ENCODE measurements around the gene MGAT4B.

Gene MGAT4B

DNA sequence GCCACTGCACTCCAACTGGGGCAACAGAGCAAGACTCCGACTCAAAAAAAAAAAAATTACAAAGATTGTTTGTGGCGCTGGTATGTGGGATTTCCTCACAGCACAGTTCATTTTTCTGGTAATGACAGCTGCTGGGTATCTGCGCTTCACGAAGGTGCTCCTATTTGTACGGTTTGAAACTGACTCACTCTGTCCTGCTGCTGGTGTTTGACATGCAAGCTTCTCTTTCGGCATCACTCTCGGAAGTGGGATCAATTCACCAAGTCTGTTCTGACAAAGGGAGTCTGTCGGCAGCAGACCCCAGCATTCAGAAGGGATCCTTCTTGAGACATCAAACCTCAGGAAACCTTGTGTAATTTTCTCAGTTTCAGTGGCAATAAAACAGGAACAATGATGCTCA is 47.7 kb downstream of the MGAT4B start:
- DNase-seq (ENCODE audit: insufficient read length, low spot score) (no peak), FAIRE-seq (no peak)
- TF ChIP-seq TAF1 (IDR thresholded peaks at IDR 0.05; ENCODE audit: low read depth, low read length) (no peak), POLR2A (IDR thresholded peaks at IDR 0.05; ENCODE audit: low read depth, low read length) (no peak), SPI1 (IDR thresholded peaks at IDR 0.05; ENCODE audit: low read depth, low read length) (no peak), POU2F2 (IDR thresholded peaks at IDR 0.05; ENCODE audit: low read depth, low read length) (no peak), POLR2AphosphoS5 (IDR thresholded peaks at IDR 0.05; ENCODE audit: low read depth, low read length) (no peak), PAX5 (IDR thresholded peaks at IDR 0.05; ENCODE audit: insufficient read depth, low read length, severe bottlenecking) (no peak)

DNA sequence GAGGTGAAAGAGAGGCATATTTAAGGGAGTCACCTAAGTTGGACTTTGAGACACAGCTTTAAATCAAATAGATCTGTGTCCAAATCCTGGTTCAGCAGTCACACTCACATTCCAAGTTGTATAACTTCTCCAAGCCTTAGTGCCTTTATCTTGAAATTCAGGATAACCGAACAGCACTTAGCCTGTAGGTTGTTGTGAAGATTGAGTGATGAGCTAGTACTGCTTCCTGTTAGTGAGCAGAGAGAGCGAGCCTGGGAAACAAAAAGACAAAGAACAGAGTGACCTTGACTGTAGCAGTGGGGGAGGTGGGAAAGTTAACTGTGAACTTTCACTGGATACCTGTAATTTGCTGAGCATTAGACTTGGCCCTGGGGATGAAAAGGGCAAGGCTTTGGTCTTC is 51.6 kb downstream of the MGAT4B start:
- FAIRE-seq (peak; percentile 75), DNase-seq (ENCODE audit: insufficient read length, low spot score) (no peak)
- TF ChIP-seq PAX5 (IDR thresholded peaks at IDR 0.05; ENCODE audit: insufficient read depth, low read length, severe bottlenecking): no peak
- no peak for TF ChIP-seq POU2F2 (IDR thresholded peaks at IDR 0.05; ENCODE audit: low read depth, low read length)
- TF ChIP-seq POLR2A (IDR thresholded peaks at IDR 0.05; ENCODE audit: low read depth, low read length): no peak
- no peak for TF ChIP-seq SPI1 (IDR thresholded peaks at IDR 0.05; ENCODE audit: low read depth, low read length)
- TF ChIP-seq POLR2AphosphoS5 (IDR thresholded peaks at IDR 0.05; ENCODE audit: low read depth, low read length): no peak

DNA sequence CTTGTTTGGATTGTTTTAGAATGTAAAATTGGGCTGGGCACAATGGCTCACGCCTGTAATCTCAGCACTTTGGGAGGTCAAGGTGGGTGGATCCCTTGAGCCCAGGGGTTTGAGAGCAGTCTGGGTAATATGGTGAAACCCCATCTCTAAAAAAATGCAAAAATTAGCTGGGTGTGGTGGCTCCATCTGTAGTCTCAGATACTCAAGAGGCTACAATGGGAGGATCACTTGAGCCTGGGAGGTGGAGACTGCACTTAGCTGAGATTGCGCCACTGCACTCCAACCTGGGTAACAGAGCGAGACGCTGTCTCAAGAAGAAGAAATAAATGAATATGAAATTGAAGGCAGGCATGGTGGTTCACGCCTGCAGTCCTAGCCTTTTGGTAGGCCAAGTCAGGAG is 52.7 kb downstream of the MGAT4B start:
- FAIRE-seq (peak; percentile 40), DNase-seq (ENCODE audit: insufficient read length, low spot score) (no peak)
- TF ChIP-seq TAF1 (IDR thresholded peaks at IDR 0.05; ENCODE audit: low read depth, low read length) (no peak), POLR2AphosphoS5 (IDR thresholded peaks at IDR 0.05; ENCODE audit: low read depth, low read length) (no peak), SPI1 (IDR thresholded peaks at IDR 0.05; ENCODE audit: low read depth, low read length) (no peak), POU2F2 (IDR thresholded peaks at IDR 0.05; ENCODE audit: low read depth, low read length) (no peak), POLR2A (IDR thresholded peaks at IDR 0.05; ENCODE audit: low read depth, low read length) (no peak), PAX5 (IDR thresholded peaks at IDR 0.05; ENCODE audit: insufficient read depth, low read length, severe bottlenecking) (no peak)

DNA sequence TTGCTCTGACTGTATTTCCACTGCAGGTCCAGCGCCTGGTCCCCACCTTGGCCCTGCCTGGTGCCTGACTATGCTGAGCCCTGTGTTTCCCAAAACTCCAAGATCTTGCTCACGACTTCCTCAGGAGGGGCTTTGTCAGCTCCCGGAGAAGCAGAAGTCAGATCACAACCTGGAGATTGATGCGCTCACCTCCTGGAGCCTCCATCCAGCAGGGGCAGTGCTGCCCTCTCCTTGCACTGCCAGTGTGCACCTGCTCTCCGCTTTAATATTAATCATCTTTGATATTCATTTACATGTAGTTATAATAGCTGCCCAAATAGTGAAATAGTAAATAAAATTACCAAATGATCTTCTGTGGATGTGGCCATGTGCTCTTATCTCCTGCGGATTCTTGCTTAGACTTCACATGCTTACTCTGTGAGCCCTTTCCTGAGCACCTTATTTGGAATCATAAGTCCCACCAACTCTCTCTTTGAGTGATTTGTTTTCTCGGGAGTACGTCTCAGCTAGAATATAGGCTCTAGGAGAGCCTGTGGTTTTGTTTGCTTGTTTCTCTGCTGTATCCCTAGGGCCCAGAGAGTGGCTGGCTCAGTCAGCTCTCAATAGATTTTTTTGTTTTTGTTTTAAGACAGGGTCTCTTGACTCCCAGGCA is 56.7 kb downstream of the MGAT4B start:
- TF ChIP-seq SPI1 (IDR thresholded peaks at IDR 0.05; ENCODE audit: low read depth, low read length): no peak
- TF ChIP-seq TAF1 (IDR thresholded peaks at IDR 0.05; ENCODE audit: low read depth, low read length): no peak
- TF ChIP-seq POU2F2 (IDR thresholded peaks at IDR 0.05; ENCODE audit: low read depth, low read length): no peak
- TF ChIP-seq PAX5 (IDR thresholded peaks at IDR 0.05; ENCODE audit: insufficient read depth, low read length, severe bottlenecking): no peak
- TF ChIP-seq POLR2AphosphoS5 (IDR thresholded peaks at IDR 0.05; ENCODE audit: low read depth, low read length): no peak
- no peak for TF ChIP-seq POLR2A (IDR thresholded peaks at IDR 0.05; ENCODE audit: low read depth, low read length)
- no peak for DNase-seq (ENCODE audit: insufficient read length, low spot score)
- FAIRE-seq: no peak

DNA sequence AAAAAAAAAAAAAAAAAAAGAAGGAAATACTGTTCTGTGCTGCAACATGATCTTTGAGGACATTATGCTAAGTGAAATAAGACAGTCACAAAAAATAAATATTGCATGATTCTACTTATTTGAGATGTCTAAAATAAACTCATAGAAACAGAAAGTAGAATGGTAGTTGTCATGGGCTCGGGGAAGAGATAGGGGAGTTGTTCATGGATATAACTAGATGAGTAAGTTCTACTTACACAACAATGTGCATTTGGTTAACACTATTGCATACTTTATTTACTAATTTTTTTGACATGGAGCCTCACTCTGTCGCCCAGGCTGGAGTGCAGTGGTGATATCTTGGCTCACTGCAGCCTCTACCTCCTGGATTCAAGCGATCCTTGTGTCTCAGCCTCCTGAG is 58.9 kb downstream of the MGAT4B start:
- DNase-seq (ENCODE audit: insufficient read length, low spot score) (no peak), FAIRE-seq (no peak)
- no peak for TF ChIP-seq POU2F2 (IDR thresholded peaks at IDR 0.05; ENCODE audit: low read depth, low read length)
- TF ChIP-seq SPI1 (IDR thresholded peaks at IDR 0.05; ENCODE audit: low read depth, low read length): no peak
- TF ChIP-seq PAX5 (IDR thresholded peaks at IDR 0.05; ENCODE audit: insufficient read depth, low read length, severe bottlenecking): no peak
- TF ChIP-seq TAF1 (IDR thresholded peaks at IDR 0.05; ENCODE audit: low read depth, low read length): no peak
- TF ChIP-seq POLR2AphosphoS5 (IDR thresholded peaks at IDR 0.05; ENCODE audit: low read depth, low read length): no peak
- no peak for TF ChIP-seq POLR2A (IDR thresholded peaks at IDR 0.05; ENCODE audit: low read depth, low read length)

All from GM12891 (cell line).